Adrenal gland (tissue), 12 donors: Measurements from ENCODE around the gene MUC12. TPM values are rescaled to one million over a fixed set of nuclear protein-coding genes. Genes with fewer than 3 reads are reported as not detected.

Experiments used
- DNase-seq, 7 donors: peaks; one replicate each; pipeline ENCODE4 v3.0.0-alpha.2; 2019 to 2020
- H3K27ac ChIP-seq, 5 donors: fragments of 200-600 bp; sonication (generic) in 4 of 5; 1 replicate in 3 of 5; 2 replicates in 2 of 5; pipeline versions ENCODE4 v1.5.1 to v1.8.0; 2016 to 2020; ENCODE audit warnings: mild to moderate bottlenecking in 1 of 5
- H3K27me3 ChIP-seq: fragments of 200-600 bp; 2 replicates; pipeline ENCODE4 v1.8.0; 2021
- H3K36me3 ChIP-seq, 2 donors: fragments of 200-600 bp; replicated peaks in 1 of 2; 1 replicate in 1 of 2; 2 replicates in 1 of 2; pipeline versions ENCODE4 v1.5.1 to v1.8.0; 2018 to 2022
- H3K4me1 ChIP-seq, 2 donors: fragments of 200-600 bp; replicated peaks in 1 of 2; 1 replicate in 1 of 2; 2 replicates in 1 of 2; pipeline versions ENCODE4 v1.5.1 to v1.8.0; 2018 to 2021
- H3K4me3 ChIP-seq, 4 donors: fragments of 200-600 bp; sonication (generic) in 3 of 4; one replicate each; pipeline ENCODE4 v1.5.1; 2016 to 2018
- H3K9me3 ChIP-seq, 3 donors: fragments of 200-600 bp; sonication (generic) in 1 of 3; replicated peaks in 1 of 3; 1 replicate in 2 of 3; 2 replicates in 1 of 3; pipeline versions ENCODE4 v1.5.1 to v1.8.0; 2016 to 2021
- POLR2A ChIP-seq, 2 donors: fragments of 450-650 bp; IDR thresholded peaks; one replicate each; pipeline ENCODE4 v1.6.1; 2017; ENCODE audit warnings: antibody characterized with exemption in 2 of 2, mild to moderate bottlenecking in 2 of 2, moderate library complexity in 1 of 2
- WGBS, 4 donors: extraction: QIAGEN DNeasy Blood & Tissue Kit in 2 of 4; methylation state at CpG; one replicate each; pipeline versions ENCODE4 v1.1.5 to v1.1.7; 2013 to 2017; 5-methylcytosine and 5-hydroxymethylcytosine counted together
- intact Hi-C, 2 donors: fragments of 100-400 bp; cut with DNase I; formaldehyde crosslinking; loops; one replicate each; pipeline versions ENCODE4 v1.14.1 to v1.15.0; 2022 to 2023
- polyA plus RNA-seq, 3 donors: library from polyadenylated mRNA; stranded (reverse); fragments of 200-250 nt in 2 of 3; fragments of 350-450 nt in 1 of 3; fragmentation: Illumina TruSeq in 1 of 3; extraction: RNeasy Lipid Tissue Mini Kit (QIAGEN cat#74804) in 1 of 3; gene quantifications; one replicate each; pipeline ENCODE4 v1.2.3, GENCODE V29; 2013 to 2014
- total RNA-seq, 9 donors: library from RNA; depleted of rRNA in 4 of 9; stranded (reverse); fragments of >200 nt in 4 of 9; fragments of 120-200 nt in 1 of 9; fragmentation: NEBNext Ultra II Directional in 1 of 9; extraction: Animal tissue kit (Norgen Biotek cat#: 25700) in 1 of 9; gene quantifications; one replicate each; pipeline versions ENCODE4 v1.1.0 to v1.2.4, GENCODE V29; 2013 to 2023
- TF ChIP-seq, protein P1 (sequence below), 6 experiments: fragments of 450-650 bp in 4 of 6; fragments of 200-600 bp in 2 of 6; sonication (generic) in 1 of 6; IDR thresholded peaks; 1 replicate in 5 of 6; 2 replicates in 1 of 6; pipeline versions ENCODE4 v1.5.1 to v1.8.0; 2016 to 2021; ENCODE audit warnings: antibody characterized with exemption in 6 of 6, mild to moderate bottlenecking in 2 of 6, moderate library complexity in 1 of 6
- donor health status: healthy with polysubstance abuse.
- donor health status: Bipolar disorder and iron deficiency.
- donor health status: DM: yes; HTN: yes; CAD: no.
- donor health status: DM: no; HTN: no; CAD: no.
- donor health status: DM: no; HTN: no; CAD: no.
- donor health status: DM: yes; HTN: yes; CAD: no.

Gene MUC12
- total and polyA plus RNA-seq, 12 donors = 0.07 to 3.3 (median 0.66) TPM; not detected in 4

- TF ChIP-seq POLR2A (IDR thresholded peaks at IDR 0.05) = no peak
- DNase-seq = no peak
- peaks cover 0 to 12% of the 10 kb centered on the region in 2 donors for H3K4me1 ChIP-seq
- H3K36me3 ChIP-seq = no peaks in the 10 kb centered on the region
- H3K4me3 ChIP-seq = no peak overlapping the region
- no peak overlapping the region for H3K27ac ChIP-seq
- intact Hi-C loops = loop anchor here in 1 of 2 donors (5.0 kb wide), 1 partner anchor 109 kb away; no protein-coding TSS in a partner anchor
- 9 to 21% (median 10%) methylated on average over 3 of the region's 3 CpGs for WGBS, 4 donors
- H3K9me3 ChIP-seq = no peaks in the 10 kb centered on the region
- H3K27me3 ChIP-seq = peaks cover 50% of the 10 kb centered on the region
Measured at GRCh38 chr7:100968650-100969049, 715 bp upstream of the MUC12 start.

- intact Hi-C loops = no loop called here
- H3K27me3 ChIP-seq = peaks cover 25% of the 10 kb centered on the region
- WGBS, 4 donors = 51 to 55% (median 53%) methylated on average over 14 of the region's 14 CpGs
Measured at GRCh38 chr7:100971111-100972001, 2.0 kb downstream of the MUC12 start.

GRCh38 chr7:100972002-100972347 is 2.6 kb downstream of the MUC12 start:
- 50 to 54% (median 53%) methylated on average over 7 of the region's 7 CpGs for WGBS, 4 donors
- no peaks in the 10 kb centered on the region for H3K4me1 ChIP-seq
- no peak overlapping the region for H3K4me3 ChIP-seq
- no peak overlapping the region for H3K27ac ChIP-seq
- intact Hi-C loops = no loop called here
- no peaks in the 10 kb centered on the region for H3K36me3 ChIP-seq
- H3K9me3 ChIP-seq = no peaks in the 10 kb centered on the region
- TF ChIP-seq, protein P1, sequence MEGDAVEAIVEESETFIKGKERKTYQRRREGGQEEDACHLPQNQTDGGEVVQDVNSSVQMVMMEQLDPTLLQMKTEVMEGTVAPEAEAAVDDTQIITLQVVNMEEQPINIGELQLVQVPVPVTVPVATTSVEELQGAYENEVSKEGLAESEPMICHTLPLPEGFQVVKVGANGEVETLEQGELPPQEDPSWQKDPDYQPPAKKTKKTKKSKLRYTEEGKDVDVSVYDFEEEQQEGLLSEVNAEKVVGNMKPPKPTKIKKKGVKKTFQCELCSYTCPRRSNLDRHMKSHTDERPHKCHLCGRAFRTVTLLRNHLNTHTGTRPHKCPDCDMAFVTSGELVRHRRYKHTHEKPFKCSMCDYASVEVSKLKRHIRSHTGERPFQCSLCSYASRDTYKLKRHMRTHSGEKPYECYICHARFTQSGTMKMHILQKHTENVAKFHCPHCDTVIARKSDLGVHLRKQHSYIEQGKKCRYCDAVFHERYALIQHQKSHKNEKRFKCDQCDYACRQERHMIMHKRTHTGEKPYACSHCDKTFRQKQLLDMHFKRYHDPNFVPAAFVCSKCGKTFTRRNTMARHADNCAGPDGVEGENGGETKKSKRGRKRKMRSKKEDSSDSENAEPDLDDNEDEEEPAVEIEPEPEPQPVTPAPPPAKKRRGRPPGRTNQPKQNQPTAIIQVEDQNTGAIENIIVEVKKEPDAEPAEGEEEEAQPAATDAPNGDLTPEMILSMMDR (IDR thresholded peaks at IDR 0.05) = no peak
- no peak for DNase-seq
- H3K27me3 ChIP-seq = peaks cover 19% of the 10 kb centered on the region

More at GRCh38 chr7:100971111-100972001, 2.0 kb downstream of the MUC12 start:
- Histone ChIP-seq H3K9me3 (no peaks in the 10 kb centered on the region), H3K4me3 (no peak overlapping the region), H3K4me1 (peaks cover 0 to 3% of the 10 kb centered on the region in 2 donors), H3K27ac (no peak overlapping the region), H3K36me3 (no peaks in the 10 kb centered on the region)
- no peak for TF ChIP-seq POLR2A (IDR thresholded peaks at IDR 0.05)
- TF ChIP-seq, protein P1 (IDR thresholded peaks at IDR 0.05) = no peak
- no peak for DNase-seq

DNA sequence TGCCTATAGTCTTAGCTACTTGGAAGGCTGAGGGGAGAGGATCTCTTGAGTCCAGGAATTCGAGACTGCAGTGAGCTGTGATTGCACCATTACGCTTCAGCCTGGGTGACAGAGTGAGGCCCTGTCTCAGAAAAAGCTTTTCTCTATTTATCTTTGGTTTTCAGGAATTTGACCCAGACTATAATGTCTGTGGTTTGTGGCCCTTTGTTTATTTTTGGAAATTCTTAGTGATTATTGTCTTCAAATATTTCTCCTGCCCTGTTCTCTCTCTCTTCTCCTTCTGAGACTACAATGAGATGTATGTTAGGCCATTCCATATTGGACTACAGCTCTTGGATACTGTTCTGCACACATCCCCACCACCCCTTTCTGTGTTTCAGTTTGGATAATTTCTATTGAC is 4.7 kb downstream of the MUC12 start:
- no peaks in the 10 kb centered on the region for H3K4me1 ChIP-seq
- no peaks in the 10 kb centered on the region for H3K36me3 ChIP-seq
- TF ChIP-seq POLR2A (IDR thresholded peaks at IDR 0.05) = no peak
- TF ChIP-seq, protein P1 (IDR thresholded peaks at IDR 0.05) = no peak
- H3K27ac ChIP-seq = no peak overlapping the region
- no peak for DNase-seq
- H3K4me3 ChIP-seq = no peak overlapping the region
- intact Hi-C loops = no loop called here
- peaks cover 5% of the 10 kb centered on the region for H3K27me3 ChIP-seq
- 52 to 93% (median 82%) methylated on average over 2 of the region's 2 CpGs for WGBS, 4 donors
- no peaks in the 10 kb centered on the region for H3K9me3 ChIP-seq
